ENCODE data around the gene FOCAD.

FOCAD gene

GRCh38 chr9:20782289-20782688, 98.2 kb downstream of the FOCAD start:
- TF ChIP-seq TAF1 (IDR thresholded peaks at IDR 0.05; ENCODE audit: borderline replicate concordance, low read depth, low read length), result no peak
- TF ChIP-seq POLR2A (IDR thresholded peaks at IDR 0.05; ENCODE audit: low read depth, low read length), result no peak
- no peak for TF ChIP-seq POLR2AphosphoS5 (IDR thresholded peaks at IDR 0.05; ENCODE audit: low read depth, low read length)
- DNase-seq (ENCODE audit: insufficient read length), result no peak
- no peak for FAIRE-seq

- DNase-seq (ENCODE audit: insufficient read length) (no peak), FAIRE-seq (no peak)
- no peak for TF ChIP-seq TAF1 (IDR thresholded peaks at IDR 0.05; ENCODE audit: borderline replicate concordance, low read depth, low read length)
- no peak for TF ChIP-seq POLR2AphosphoS5 (IDR thresholded peaks at IDR 0.05; ENCODE audit: low read depth, low read length)
- no peak for TF ChIP-seq POLR2A (IDR thresholded peaks at IDR 0.05; ENCODE audit: low read depth, low read length)
Measured at GRCh38 chr9:20783057-20784038, 99.3 kb downstream of the FOCAD start.

DNA sequence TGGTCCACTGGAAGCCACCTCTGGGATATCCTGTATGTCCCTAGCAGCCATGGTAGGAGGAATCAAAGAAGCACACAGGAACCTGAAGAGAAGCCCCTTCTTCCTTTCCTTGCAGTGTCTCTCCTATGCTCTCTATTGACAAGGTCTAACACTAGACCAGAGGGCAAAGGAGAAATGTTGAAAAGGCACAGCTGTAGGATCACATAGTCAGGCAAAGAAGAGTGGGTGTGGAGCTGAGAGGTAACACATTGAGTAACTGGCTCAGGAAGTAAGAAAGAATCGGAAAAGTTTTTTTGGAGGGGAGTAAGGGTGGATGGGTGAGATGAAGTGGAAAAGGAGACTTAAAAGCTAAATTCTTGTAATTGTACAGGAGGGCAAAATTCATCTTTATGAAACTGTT, 100.1 kb downstream of the FOCAD start:
- no peak for DNase-seq (ENCODE audit: insufficient read length)
- TF ChIP-seq POLR2A (IDR thresholded peaks at IDR 0.05; ENCODE audit: low read depth, low read length), result no peak
- no peak for TF ChIP-seq POLR2AphosphoS5 (IDR thresholded peaks at IDR 0.05; ENCODE audit: low read depth, low read length)
- TF ChIP-seq TAF1 (IDR thresholded peaks at IDR 0.05; ENCODE audit: borderline replicate concordance, low read depth, low read length), result no peak
- FAIRE-seq, result no peak

DNA sequence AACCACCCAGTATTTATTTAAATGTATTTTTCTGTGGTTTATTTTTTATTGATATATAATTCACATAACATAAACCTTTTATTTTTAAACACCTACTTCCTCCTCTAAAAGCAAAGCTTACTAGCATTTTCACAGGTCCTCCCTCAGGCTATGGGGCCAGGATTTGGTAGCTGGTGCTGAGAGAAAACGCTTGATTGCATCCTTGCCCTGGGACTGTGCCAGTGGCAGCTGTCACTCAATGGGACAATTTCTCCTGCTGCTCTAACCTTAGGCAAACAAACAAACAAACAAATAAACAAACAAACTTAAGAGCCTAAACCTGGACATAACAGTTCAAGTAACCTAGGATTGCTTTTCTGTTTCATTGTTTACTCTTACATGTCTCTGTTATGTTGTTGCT, 102.7 kb downstream of the FOCAD start:
- FAIRE-seq, result no peak
- no peak for DNase-seq (ENCODE audit: insufficient read length)

GRCh38 chr9:20788526-20789451, 104.7 kb downstream of the FOCAD start:
- FAIRE-seq (no peak), DNase-seq (ENCODE audit: insufficient read length) (no peak)
- TF ChIP-seq POLR2AphosphoS5 (IDR thresholded peaks at IDR 0.05; ENCODE audit: low read depth, low read length) (no peak), TAF1 (IDR thresholded peaks at IDR 0.05; ENCODE audit: borderline replicate concordance, low read depth, low read length) (no peak), POLR2A (IDR thresholded peaks at IDR 0.05; ENCODE audit: low read depth, low read length) (no peak)

More for the DNA sequence above, 102.7 kb downstream of the FOCAD start:
- no peak for TF ChIP-seq TAF1 (IDR thresholded peaks at IDR 0.05; ENCODE audit: borderline replicate concordance, low read depth, low read length)
- TF ChIP-seq POLR2A (IDR thresholded peaks at IDR 0.05; ENCODE audit: low read depth, low read length), result no peak
- TF ChIP-seq POLR2AphosphoS5 (IDR thresholded peaks at IDR 0.05; ENCODE audit: low read depth, low read length), result no peak

DNA sequence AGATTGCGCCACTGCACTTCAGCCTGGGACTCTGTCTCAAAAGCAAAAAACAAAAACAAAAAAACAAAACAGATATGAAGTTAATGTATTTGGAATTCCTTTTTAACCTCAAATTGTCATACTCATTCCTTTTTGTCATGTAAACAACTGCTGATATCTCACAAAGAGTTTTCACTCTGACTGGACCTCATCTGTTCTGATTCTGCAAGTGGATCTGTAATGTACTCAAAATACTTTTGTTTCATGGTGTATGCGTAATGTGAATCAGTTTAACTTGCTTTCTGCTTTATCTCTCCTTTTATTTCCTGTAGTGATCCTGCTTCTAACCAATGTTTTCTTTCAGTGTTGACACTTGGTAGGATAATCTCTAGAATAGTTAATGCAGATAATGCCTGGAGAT, 106.7 kb downstream of the FOCAD start:
- FAIRE-seq, result no peak
- DNase-seq (ENCODE audit: insufficient read length), result no peak
- TF ChIP-seq TAF1 (IDR thresholded peaks at IDR 0.05; ENCODE audit: borderline replicate concordance, low read depth, low read length) (no peak), POLR2AphosphoS5 (IDR thresholded peaks at IDR 0.05; ENCODE audit: low read depth, low read length) (no peak), POLR2A (IDR thresholded peaks at IDR 0.05; ENCODE audit: low read depth, low read length) (no peak)

- TF ChIP-seq POLR2AphosphoS5 (IDR thresholded peaks at IDR 0.05; ENCODE audit: low read depth, low read length) (no peak), TAF1 (IDR thresholded peaks at IDR 0.05; ENCODE audit: borderline replicate concordance, low read depth, low read length) (no peak), POLR2A (IDR thresholded peaks at IDR 0.05; ENCODE audit: low read depth, low read length) (no peak)
- FAIRE-seq, result no peak
- DNase-seq (ENCODE audit: insufficient read length), result no peak
Measured at GRCh38 chr9:20791682-20792081, 107.6 kb downstream of the FOCAD start.

DNA sequence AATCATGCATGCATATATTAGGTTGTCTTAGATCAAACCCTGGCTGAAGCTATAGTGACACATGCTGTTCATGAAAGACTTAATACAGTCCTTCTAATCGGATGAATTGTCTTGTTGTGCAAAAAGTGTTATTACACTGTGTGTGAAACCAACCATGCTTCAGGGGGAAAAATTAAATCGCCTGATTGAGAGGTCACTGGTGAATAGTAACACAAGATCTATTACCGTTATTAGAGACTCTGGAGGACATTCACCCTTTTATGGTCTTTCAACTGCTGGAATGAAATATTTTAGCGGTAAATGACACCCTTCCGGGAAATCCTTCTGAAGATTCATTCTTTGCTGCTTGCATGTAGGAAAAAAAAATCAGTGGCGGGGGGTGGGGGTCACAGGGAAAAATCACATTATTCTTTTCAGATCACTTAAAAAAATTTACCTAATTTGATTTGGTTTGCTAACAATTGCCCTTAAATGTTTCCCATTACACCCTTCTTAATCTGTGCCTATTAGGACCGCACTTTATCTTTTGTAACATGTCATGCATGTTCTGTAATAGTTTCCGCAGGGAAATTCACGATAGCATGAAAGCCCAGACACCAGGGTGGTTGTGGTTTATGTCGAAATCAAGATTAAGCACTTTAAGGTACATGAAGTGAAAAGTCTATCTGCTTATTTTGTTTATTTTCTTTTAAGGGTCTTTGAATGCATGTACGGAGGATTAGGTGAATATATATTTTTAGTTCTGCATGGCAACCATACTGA, 120.6 kb downstream of the FOCAD start:
- FAIRE-seq, result no peak
- DNase-seq (ENCODE audit: insufficient read length), result no peak
- TF ChIP-seq POLR2AphosphoS5 (IDR thresholded peaks at IDR 0.05; ENCODE audit: low read depth, low read length) (no peak), TAF1 (IDR thresholded peaks at IDR 0.05; ENCODE audit: borderline replicate concordance, low read depth, low read length) (no peak), POLR2A (IDR thresholded peaks at IDR 0.05; ENCODE audit: low read depth, low read length) (no peak)

GRCh38 chr9:20805766-20806165, 121.7 kb downstream of the FOCAD start:
- FAIRE-seq (no peak), DNase-seq (ENCODE audit: insufficient read length) (no peak)
- no peak for TF ChIP-seq POLR2AphosphoS5 (IDR thresholded peaks at IDR 0.05; ENCODE audit: low read depth, low read length)
- no peak for TF ChIP-seq POLR2A (IDR thresholded peaks at IDR 0.05; ENCODE audit: low read depth, low read length)
- TF ChIP-seq TAF1 (IDR thresholded peaks at IDR 0.05; ENCODE audit: borderline replicate concordance, low read depth, low read length), result no peak

GRCh38 chr9:20808002-20808401, 123.9 kb downstream of the FOCAD start:
- no peak for DNase-seq (ENCODE audit: insufficient read length)
- no peak for FAIRE-seq
- TF ChIP-seq TAF1 (IDR thresholded peaks at IDR 0.05; ENCODE audit: borderline replicate concordance, low read depth, low read length) (no peak), POLR2A (IDR thresholded peaks at IDR 0.05; ENCODE audit: low read depth, low read length) (no peak), POLR2AphosphoS5 (IDR thresholded peaks at IDR 0.05; ENCODE audit: low read depth, low read length) (no peak)
